H54 (cell line): Measurements from ENCODE around the gene LMO3.

Source experiments
- DNase-seq: peaks from one replicate; pipeline ENCODE4 v3.0.0; 2011; ENCODE audit warnings: low spot score, mixed read lengths; ENCODE audit not compliant: insufficient read length
- FAIRE-seq: peaks from 3 replicates; lab custom pipeline; 2011; peaks lifted over from hg19 to GRCh38; lab: Jason Lieb, UNC
- POLR2A ChIP-seq: IDR thresholded peaks from 2 replicates; pipeline ENCODE4 v1.6.1; 2011; ENCODE audit warnings: low read depth, mild to moderate bottlenecking, low read length

LMO3 gene

GRCh38 chr12:16606991-16607390, 1.0 kb upstream of the LMO3 start:
- no peak for DNase-seq
- no peak for FAIRE-seq
- TF ChIP-seq POLR2A, result no peak

GRCh38 chr12:16606201-16606849, 363 bp upstream of the LMO3 start:
- TF ChIP-seq POLR2A, result no peak
- DNase-seq (no peak), FAIRE-seq (no peak)

- TF ChIP-seq POLR2A, result no peak
Measured at GRCh38 chr12:16605642-16606116, 283 bp downstream of the LMO3 start.

GRCh38 chr12:16604596-16605252, 1.2 kb downstream of the LMO3 start:
- no peak for FAIRE-seq
- no peak for TF ChIP-seq POLR2A
- no peak for DNase-seq

More at GRCh38 chr12:16605642-16606116, 283 bp downstream of the LMO3 start:
- FAIRE-seq (no peak), DNase-seq (no peak)

- no peak for FAIRE-seq
- DNase-seq, result no peak
- TF ChIP-seq POLR2A, result no peak
Measured at GRCh38 chr12:16603916-16604575, 1.9 kb downstream of the LMO3 start.

- FAIRE-seq (no peak), DNase-seq (no peak)
- TF ChIP-seq POLR2A, result no peak
Measured at GRCh38 chr12:16603260-16603915, 2.6 kb downstream of the LMO3 start.

GRCh38 chr12:16602412-16602811, 3.5 kb downstream of the LMO3 start:
- DNase-seq (no peak), FAIRE-seq (no peak)
- TF ChIP-seq POLR2A, result no peak

GRCh38 chr12:16600525-16600924, 5.4 kb downstream of the LMO3 start:
- FAIRE-seq, result no peak
- DNase-seq, result no peak
- no peak for TF ChIP-seq POLR2A

- no peak for TF ChIP-seq POLR2A
- no peak for FAIRE-seq
- no peak for DNase-seq
Measured at GRCh38 chr12:16599081-16599480, 6.9 kb downstream of the LMO3 start.

- no peak for DNase-seq
- no peak for TF ChIP-seq POLR2A
- FAIRE-seq, result no peak
Measured at GRCh38 chr12:16594797-16595196, 11.2 kb downstream of the LMO3 start.

- TF ChIP-seq POLR2A, result no peak
- FAIRE-seq, result no peak
- DNase-seq, result no peak
Measured at GRCh38 chr12:16593546-16593945, 12.4 kb downstream of the LMO3 start.

GRCh38 chr12:16590645-16591044, 15.3 kb downstream of the LMO3 start:
- FAIRE-seq (no peak), DNase-seq (no peak)
- TF ChIP-seq POLR2A, result no peak

- DNase-seq (no peak), FAIRE-seq (no peak)
- TF ChIP-seq POLR2A, result no peak
Measured at GRCh38 chr12:16588812-16589211, 17.1 kb downstream of the LMO3 start.

- FAIRE-seq, result no peak
- no peak for DNase-seq
- no peak for TF ChIP-seq POLR2A
Measured at GRCh38 chr12:16587514-16587913, 18.4 kb downstream of the LMO3 start.
